ENCODE measurements around the gene FRMPD2.
"Not testable (repeated sequence)": the region's sequence is repeated elsewhere in the genome, so short reads cannot be mapped to it uniquely, and the experiment has no call there.

Gene FRMPD2

DNA sequence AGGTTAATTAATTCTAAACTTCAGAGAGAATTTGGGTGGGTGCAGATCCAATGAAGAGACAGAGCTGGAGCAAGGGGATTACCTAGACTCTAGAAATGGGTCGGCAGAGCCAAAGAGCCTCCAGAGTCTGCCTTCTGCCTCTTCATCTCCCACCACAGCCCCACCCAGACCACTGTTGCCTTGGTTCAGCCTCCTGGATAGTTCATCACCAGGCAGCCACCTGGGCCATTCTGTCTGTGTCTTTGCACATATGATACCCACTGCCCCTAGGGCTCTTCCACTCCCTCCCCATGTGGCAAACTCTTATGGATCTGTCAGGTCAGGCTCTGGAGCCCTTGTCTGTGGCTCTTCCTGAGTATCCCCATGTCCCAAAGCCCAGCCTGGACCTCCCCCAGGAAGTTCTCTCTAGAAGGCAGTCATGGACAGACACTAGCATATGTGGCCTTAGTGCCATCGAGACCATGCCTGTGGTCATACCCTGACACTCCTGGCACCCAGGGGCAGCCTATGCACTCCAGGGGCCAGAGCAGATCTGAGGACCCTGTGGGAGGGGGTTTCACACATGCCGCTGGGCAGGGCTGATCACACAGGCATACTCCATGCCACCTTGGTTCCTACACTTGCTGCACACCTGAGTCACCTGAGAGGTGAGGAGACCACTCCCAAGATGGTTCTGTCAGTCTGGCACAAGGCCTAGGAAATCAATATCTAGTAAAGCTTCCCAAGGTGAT is 41.6 kb downstream of the FRMPD2 start:
- DNase-seq: no peak

DNA sequence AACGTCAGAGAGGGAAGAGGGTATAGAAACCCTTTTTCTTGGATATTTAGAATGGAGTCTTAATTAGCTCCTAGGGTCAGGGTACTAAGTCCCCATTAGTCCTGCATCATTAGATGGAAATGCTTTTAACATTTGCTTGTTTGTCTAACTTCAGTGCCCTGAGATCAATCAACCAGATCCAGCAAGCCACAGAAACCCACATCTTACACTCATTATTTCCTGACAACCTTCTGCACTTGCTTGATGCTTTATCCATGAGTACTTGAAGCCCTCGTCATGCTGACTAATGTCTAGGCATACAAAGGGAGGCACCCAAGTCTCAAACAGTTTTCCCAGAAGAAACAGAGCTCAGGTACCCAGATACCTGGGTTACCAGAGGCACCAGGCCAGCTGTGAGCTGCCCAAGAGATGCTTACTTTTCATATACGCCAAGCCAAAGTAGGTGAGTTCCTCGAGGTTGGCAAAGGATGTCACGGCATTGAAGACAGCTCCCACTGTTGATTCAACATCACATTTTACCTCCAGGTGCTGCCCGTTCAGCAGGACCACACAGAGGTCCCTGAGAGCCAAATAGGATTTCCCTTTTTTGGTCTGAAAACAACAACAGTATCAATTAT is 42.7 kb downstream of the FRMPD2 start:
- no peak for DNase-seq

DNA sequence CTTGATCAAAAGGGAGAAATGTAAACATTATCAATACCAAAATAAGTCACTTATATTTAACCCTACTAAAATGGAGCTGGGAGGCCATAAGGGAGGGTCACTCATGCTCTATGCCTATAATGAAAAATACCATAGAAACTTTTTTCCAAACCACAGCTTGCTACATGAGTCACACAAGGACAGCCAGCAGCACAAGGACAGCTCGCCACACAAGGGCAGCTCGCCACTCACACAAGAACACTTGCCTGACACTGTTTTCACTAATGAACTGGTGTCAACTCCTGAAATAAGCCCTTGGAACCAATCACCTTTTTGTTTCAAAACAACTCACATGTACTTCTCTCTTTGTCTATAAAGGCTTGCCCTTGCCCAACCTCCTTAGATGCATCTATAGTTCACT is 43.3 kb downstream of the FRMPD2 start:
- DNase-seq: peak; percentile 39

DNA sequence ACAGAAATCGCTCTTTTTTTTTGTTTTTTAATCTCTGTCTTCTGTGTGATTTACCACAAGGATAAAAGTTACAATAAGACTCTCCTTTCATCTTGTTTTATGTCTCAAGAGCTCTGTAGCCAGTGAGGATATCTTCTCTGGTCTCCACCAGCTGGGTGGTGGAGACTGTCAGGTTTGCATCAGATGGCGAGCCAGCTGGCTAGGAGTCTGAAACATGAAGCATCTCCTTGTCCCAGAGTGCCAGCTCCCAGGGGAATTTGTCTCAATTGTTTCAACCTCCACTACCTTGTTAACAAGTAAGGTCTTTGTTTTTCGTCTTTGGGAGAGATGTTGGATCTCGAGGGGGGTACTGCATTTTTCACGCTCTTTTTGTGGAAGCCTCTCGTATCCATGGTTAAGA is 47.3 kb downstream of the FRMPD2 start:
- DNase-seq: no peak

DNA sequence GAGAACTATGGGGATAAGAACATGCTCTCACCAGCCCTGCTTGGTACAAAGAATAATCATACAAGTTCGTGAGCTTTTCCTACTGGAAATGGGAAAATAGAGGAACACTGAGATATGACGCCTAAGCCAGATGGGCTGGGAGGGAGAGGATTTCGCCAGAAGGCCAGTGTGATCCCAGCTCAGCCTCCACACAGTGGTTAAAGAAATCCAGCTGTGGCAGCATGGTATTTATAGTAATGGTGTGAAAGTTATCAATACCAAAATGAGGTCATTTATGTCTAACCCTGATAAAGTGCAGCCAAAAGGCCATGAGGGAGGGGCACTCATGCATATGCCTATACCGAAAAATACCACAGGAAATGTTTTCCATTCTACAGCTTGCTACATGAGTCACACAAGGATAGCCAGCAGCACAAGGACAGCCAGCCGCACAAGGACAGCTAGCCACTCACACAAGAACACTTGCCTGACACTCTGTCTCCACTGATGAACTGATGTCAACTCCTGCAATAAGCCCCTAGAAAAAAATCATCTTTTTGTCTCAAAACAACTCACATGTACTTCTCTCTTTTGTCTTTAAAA is 49.4 kb downstream of the FRMPD2 start:
- peak; percentile 44 for DNase-seq

DNA sequence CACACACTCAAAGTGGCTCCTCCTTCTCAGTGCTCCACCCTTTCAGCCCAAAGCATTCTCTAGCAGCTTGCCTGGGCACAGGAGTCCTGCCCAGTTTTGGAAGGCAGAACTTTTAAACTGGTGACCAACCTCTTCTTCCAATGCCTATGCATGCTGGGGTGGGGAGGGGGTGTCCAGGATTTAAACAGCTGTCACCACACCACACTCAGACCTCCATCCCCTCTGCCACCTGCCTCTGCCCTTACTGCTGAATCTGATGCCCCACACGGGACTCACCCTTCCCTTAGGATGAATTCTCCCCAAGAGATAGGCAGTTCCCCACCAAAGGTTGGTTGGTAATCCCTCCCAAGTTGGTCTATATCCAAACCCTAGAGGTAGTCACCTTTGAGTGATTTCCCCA is 50.2 kb downstream of the FRMPD2 start:
- DNase-seq: no peak

DNA sequence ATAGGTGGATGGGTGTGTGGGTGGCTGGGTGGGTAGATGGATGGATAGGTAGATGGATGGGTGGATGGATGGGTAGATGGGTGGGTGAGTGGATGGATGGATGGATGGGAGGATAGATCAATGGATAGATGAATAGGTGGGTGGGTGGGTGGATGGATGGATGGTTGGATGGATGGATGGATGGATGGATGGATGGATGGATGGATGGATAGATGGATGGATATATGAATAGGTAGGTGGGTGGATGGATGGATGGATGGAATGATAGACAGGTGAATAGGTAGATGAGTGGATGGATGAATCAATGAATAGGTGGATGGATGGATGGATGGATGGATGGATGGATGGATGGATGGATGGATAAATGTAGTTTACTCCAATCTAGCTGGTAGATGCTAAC is 52.7 kb downstream of the FRMPD2 start:
- DNase-seq: no peak

DNA sequence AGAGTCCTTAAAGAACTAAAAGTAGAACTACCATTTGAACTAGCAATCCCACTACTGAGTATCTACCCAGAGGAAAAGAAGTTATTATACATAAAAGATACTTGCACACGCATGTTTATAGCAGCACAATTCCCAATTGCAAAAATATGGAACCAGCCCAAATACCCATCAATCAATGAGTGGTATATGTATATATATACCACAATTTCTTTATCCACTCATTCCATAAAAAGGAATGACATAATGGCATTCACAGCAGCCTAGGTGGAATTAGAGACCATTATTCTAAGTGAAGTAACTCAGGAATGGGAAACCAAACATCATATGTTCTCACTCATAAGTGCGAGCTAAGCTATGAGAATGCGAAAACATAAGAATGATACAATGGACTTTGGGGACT is 53.5 kb downstream of the FRMPD2 start:
- not testable (repeated sequence) for DNase-seq

DNA sequence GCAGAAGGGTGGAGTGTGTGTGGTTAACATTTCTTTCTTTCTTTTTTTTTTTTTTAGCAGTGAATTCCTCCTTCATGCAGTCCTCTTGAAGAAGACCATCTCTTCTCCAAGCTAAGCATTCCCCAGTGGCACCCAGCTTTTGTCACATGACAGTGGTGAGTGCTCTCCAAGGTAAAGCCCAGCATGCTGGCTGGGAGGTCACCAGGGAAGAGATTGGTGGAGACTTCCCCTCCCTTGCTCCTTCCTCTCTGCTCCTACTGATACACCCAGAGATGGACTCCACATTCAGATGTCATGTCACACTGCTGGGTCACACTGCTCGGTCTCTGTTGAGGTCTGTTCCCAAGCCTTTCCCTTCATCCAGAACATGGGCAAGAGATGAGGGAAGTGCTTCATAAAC is 55.3 kb downstream of the FRMPD2 start:
- no peak for DNase-seq

DNA sequence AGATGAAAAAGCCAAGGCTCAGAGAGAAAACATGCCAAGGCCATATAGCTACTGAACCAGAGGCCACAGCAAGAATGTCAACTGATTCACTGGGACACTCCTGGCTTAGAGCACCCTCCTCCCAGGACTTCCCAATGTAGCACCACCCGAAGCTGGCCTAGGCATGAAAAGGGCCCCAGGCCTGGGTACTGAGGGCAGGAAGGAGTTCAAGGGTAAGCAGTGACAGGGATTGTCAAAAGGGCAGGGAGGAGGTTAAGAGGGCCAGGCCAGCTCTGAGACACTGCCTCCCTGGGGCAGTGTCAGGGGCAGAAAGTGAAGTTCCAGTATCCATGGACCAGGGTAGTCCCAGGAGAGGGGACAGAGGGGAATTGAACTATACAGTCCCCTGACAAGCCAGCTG is 57.8 kb downstream of the FRMPD2 start:
- DNase-seq: no peak

DNA sequence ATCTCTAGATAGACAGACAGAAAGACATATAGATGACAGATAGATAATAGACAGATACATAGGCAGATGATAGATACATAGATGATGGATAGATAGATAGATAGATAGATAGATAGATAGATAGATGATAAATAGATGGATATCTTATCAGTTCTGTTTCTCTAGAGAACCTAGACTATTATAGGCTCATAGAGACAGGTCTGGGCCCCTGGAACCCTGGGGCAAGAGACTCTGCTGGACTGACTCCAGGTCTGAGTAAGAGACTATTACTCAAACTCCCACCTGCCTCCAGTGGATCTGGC is 58.3 kb downstream of the FRMPD2 start:
- DNase-seq: no peak

DNA sequence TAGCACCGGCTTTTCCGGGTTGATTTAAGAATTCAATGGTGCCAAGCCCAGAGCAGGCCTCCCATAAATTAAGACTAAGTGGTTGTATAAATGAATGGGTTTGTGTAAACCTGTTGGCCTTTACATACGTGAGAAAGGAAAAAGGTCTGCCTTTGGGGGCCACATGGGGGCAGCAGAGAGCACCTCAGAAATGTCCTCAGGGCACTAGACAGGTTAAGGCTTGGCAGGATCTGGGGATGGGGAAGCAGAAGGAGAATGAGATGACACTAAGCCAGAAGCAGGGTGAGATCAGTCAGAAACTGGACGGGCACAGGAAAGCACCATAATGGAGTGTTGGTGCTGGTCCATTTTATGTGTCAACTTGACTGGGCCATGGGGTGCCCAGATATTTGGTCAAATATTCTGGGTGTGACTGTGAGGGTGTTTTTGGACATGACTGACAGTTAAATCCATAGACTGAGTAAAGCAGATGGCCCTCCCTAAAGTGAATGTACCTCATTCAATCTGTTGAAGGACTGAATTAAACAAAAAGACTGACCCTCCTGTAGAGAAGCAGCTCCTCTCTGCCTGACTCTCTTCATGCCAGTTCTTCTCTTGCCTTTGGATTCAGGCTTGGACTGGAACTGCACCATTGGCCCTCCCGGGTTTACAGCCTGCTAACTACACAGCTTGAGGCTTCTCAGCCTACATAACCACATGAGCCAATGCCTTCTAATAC is 58.9 kb downstream of the FRMPD2 start:
- DNase-seq: peak; percentile 43

DNA sequence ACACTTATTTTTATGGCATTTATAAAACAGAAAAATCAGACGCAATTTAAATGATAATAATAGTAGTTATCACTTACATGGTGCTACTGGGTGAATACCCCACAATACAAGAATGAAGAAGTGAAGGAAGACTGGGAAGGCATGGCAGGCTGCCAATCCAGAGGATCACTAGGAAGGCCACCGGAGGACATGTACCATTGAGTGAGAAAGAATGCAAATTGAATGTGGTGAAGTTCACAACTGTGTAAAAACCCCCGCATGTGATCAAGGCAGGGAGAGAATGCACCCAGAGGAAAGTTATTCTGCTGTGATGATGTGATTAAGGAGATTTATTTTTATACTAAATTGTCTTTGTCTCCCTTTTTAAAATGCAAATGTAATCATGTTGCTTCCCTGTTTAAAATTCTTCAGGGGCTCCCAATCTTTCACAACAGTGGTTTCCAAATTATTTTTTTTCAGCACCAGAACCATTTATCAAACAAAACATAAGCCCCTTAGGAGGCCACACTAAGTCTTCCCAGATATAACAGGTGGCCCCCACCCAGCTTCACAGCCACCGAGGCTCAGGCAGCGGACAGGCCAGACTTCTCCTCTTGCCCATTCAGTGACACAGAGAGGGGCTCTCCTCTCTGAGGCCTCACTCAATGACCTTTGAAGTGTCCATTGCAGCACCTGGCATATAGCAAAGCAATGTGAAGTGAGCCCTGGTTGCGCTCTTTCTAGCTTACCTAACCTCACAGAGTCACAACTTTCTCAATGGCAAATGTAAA is 59.6 kb downstream of the FRMPD2 start:
- no peak for DNase-seq

DNA sequence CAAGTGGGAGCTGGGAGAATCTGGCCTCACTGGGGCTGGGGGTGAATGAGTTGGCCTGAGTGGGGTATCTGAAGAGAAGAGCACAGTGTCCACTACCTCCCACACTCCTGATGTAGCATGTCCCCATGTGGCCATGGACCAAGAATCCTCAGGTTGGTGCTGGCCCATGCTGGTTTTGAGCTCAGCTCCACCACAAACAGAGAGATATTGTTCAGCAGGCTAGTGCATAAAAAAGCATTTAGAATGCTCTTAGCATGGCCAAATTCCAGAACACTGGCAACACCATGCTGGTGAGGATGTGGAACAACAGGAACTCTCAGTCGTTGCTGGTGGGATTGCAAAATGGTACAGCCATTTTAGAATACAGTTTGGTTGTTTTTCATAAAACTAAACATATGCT is 61.4 kb downstream of the FRMPD2 start:
- no peak for DNase-seq

DNA sequence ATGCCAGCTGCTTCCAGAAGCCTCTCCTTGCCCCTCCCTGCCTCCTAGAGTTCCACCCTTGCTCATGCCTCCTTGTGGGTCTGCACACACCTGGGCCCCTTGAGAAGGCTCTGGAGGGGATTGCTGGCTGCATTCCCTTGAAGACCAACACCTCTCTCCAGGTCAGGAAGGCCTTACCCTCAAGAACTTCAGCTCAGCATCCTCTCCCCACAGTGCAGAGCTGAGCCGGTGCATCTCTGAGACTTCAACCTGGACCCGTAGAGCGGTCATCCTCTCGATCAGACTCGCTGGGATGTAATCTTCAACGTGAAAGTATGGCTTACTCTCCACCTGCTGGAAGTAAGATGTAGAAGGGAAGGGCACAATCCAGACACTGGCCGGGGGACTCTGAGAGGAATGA is 62.7 kb downstream of the FRMPD2 start:
- DNase-seq: no peak

DNA sequence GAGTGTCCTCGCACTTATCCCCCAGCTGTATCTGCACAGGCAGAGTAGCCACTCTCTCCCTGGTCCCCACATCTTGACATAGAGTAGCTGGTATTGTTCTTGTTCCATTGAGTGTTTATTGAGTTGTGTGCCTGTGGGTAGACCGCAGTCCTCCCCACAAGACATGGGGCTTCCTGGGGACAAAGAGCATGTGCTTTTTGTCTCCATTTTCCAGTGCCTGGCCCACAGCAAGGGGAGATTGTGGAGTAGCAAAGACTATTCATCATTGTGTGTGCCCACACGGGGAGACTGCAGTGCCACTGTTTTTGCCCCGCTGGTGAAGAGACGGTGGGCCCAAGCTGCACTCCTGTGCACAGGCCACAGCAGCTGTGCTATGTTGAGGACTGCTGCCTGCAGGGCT is 63.5 kb downstream of the FRMPD2 start:
- no peak for DNase-seq

DNA sequence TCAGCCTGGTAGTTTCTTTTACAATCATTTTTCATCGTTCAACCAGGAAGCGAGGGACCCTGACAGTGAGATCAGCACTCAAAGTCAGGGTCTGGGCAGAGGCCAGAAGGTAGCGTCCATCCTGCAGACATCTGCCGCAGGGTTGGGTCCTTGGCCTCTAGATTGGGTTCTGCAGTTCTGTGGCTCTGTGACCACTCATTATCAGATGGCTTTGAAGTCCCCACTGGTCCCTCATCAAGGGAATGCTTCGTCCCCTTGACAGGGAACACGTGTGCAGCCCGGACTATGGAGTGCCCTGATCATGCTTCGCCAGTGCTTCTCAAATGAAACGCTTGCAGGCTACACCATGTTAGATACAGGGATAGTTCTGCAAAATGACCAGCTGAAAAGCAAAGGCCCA is 64.1 kb downstream of the FRMPD2 start:
- DNase-seq: no peak

DNA sequence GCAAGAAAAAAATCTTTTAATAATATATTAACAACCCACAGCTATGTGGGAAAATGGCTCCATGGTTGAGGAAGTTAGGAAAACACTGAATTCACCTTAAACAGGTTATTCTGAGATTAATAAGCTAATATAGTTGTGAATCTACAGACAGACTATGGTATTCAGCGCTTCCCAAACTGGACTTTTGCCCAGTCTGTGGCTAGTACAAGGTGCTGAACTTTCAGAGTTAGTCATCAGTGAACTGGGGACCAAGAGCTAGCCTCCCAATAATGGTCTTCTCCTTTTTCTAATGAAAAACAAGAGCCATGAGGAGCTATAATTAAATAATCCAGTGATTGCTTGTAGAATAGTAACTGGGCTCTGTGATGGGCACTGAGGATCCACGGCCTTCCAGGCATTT is 65.3 kb downstream of the FRMPD2 start:
- DNase-seq: no peak

DNA sequence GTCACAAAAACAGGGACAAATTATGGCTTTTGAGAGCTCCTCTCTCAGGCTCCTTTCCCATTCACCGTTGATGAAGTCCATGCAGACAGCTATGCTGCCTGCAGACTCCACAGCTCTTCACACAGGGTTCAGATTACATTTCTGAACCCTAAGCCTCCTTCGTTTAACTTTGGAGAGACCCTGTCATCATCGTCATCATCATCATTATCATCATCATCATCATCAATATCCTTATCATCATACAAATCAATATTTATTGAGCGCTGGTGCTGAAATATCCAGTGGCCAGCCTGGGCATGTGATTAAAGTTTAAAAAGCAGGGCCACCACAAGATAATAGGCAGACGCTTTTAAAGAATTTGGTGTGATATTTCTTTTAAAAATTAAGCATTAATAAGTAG is 66.6 kb downstream of the FRMPD2 start:
- DNase-seq: no peak

DNA sequence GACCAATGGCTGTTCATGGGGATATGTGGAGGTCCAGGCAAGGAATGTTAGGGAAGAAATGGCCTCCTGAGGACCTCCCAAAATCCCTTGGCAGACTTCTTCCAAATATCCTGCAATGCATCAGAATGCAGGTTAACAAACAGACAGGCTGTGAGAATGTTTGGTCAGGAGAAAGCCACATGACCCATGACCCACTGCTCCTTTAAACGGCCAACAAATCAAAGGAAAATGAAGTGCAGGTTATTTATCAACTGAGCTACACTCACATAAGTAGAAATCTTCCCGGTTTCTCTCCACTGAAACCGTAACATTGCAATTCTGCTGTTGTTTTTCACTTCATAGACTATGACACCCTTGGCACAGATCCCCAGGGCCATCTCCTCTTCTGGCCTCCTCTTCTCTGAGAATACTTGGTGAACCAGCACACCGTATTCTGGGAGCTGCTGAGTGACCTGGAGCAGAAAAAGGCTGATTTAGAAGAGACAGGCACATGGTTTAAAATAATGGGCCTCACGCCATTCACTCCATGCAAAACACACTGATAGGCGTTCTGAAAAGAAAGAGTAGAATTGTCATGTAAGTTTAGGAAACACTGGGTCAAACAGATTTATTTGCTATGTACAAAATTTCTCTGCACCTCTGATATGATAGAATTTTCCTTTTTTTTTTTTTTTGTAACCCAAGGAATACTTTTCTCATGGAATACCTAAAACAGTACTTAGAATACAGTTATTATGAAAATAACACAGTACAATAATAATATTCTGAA is 67.8 kb downstream of the FRMPD2 start:
- no peak for DNase-seq

DNA sequence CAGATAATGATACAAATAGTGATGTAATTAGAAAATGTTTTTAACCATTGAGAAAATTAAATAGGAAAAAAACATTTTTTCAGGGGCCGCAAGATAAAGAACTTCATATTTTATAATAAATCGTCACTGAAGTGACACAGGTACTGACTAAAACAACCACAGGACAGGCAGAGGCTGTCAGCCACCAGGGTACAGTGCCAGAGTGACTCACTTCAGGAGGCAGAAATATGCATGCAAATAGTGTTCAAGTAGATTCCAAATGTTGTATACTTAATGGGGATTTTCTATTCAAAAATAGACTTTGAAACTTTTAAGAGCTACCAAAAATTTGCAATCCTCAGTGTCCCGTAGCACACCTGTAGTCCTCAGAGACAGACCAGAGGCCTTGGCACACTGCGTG is 68.6 kb downstream of the FRMPD2 start:
- no peak for DNase-seq

Measured in fibroblast of skin of back (primary cell).